ENCODE data around the gene LSAMP. TPM values are rescaled to one million over a fixed set of nuclear protein-coding genes. Genes with fewer than 3 reads are reported as not detected.

Gene LSAMP
- total RNA-seq, 4 donors from 2014 or later, result 1.1 to 3.5 (median 2.0) TPM

GRCh38 chr3:116300226-116300625 is 145.1 kb downstream of the LSAMP start:
- no peak for DNase-seq (ENCODE audit: low spot score in 2 of 2)
- intact Hi-C loops (cut with DNase I; ENCODE audit: low total_unique reads), result no loop called here
- 84 to 91% methylated on average over 5 of the region's 5 CpGs for WGBS, 2 donors
- TF ChIP-seq POLR2A (IDR thresholded peaks at IDR 0.05), result no peak
- TF ChIP-seq, protein P1, sequence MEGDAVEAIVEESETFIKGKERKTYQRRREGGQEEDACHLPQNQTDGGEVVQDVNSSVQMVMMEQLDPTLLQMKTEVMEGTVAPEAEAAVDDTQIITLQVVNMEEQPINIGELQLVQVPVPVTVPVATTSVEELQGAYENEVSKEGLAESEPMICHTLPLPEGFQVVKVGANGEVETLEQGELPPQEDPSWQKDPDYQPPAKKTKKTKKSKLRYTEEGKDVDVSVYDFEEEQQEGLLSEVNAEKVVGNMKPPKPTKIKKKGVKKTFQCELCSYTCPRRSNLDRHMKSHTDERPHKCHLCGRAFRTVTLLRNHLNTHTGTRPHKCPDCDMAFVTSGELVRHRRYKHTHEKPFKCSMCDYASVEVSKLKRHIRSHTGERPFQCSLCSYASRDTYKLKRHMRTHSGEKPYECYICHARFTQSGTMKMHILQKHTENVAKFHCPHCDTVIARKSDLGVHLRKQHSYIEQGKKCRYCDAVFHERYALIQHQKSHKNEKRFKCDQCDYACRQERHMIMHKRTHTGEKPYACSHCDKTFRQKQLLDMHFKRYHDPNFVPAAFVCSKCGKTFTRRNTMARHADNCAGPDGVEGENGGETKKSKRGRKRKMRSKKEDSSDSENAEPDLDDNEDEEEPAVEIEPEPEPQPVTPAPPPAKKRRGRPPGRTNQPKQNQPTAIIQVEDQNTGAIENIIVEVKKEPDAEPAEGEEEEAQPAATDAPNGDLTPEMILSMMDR (IDR thresholded peaks at IDR 0.05), result no peak
- H3K4me3 ChIP-seq (ENCODE audit: low read depth, poor library complexity, severe bottlenecking), result no peak overlapping the region

DNA sequence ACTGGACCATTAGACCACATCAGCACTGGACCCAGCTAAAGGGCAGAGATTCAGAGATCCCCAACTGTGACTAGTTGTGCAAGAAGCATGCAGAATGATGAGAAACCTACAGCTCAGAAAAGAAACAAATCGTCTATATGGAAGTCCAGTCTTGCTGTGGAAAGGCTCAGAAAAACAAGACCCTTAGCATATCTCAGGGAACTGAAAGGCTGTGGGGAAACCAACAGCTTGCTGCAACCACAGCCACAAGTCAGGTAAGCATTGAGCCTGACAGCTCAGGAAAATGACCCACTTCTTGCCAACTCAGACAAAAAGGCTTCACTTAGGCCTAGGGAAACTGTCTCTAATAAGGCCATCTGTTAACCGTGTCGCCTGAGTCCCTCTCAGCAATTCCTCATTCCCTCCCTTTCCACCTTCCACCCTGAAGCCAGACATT is 145.6 kb downstream of the LSAMP start:
- 70 to 79% methylated on average over 3 of the region's 3 CpGs for WGBS, 2 donors
- no peak for TF ChIP-seq POLR2A (IDR thresholded peaks at IDR 0.05)
- TF ChIP-seq, protein P1 (IDR thresholded peaks at IDR 0.05), result no peak
- H3K4me3 ChIP-seq (ENCODE audit: low read depth, poor library complexity, severe bottlenecking), result no peak overlapping the region
- DNase-seq (ENCODE audit: low spot score in 2 of 2), result no peak
- intact Hi-C loops (cut with DNase I; ENCODE audit: low total_unique reads), result no loop called here

GRCh38 chr3:116298151-116298550 is 147.1 kb downstream of the LSAMP start:
- no peak for DNase-seq (ENCODE audit: low spot score in 2 of 2)
- TF ChIP-seq, protein P1 (IDR thresholded peaks at IDR 0.05), result no peak
- no peak for TF ChIP-seq POLR2A (IDR thresholded peaks at IDR 0.05)
- WGBS, 2 donors, result 53 to 77% methylated on average over 1 of the region's 1 CpG
- no peak overlapping the region for H3K4me3 ChIP-seq (ENCODE audit: low read depth, poor library complexity, severe bottlenecking)
- intact Hi-C loops (cut with DNase I; ENCODE audit: low total_unique reads), result no loop called here

- no peak for DNase-seq (ENCODE audit: low spot score in 2 of 2)
- intact Hi-C loops (cut with DNase I; ENCODE audit: low total_unique reads), result no loop called here
- WGBS, 2 donors, result 84 to 93% methylated on average over 4 of the region's 4 CpGs
- TF ChIP-seq POLR2A (IDR thresholded peaks at IDR 0.05), result no peak
- TF ChIP-seq, protein P1 (IDR thresholded peaks at IDR 0.05), result no peak
- no peak overlapping the region for H3K4me3 ChIP-seq (ENCODE audit: low read depth, poor library complexity, severe bottlenecking)
Observed at GRCh38 chr3:116291141-116291540, 154.1 kb downstream of the LSAMP start.

GRCh38 chr3:116288485-116288884 is 156.8 kb downstream of the LSAMP start:
- intact Hi-C loops (cut with DNase I; ENCODE audit: low total_unique reads), result no loop called here
- no peak overlapping the region for H3K4me3 ChIP-seq (ENCODE audit: low read depth, poor library complexity, severe bottlenecking)
- WGBS, 2 donors, result 24 to 31% methylated on average over 4 of the region's 4 CpGs
- no peak for TF ChIP-seq POLR2A (IDR thresholded peaks at IDR 0.05)
- TF ChIP-seq, protein P1 (IDR thresholded peaks at IDR 0.05), result no peak
- no peak for DNase-seq (ENCODE audit: low spot score in 2 of 2)

DNA sequence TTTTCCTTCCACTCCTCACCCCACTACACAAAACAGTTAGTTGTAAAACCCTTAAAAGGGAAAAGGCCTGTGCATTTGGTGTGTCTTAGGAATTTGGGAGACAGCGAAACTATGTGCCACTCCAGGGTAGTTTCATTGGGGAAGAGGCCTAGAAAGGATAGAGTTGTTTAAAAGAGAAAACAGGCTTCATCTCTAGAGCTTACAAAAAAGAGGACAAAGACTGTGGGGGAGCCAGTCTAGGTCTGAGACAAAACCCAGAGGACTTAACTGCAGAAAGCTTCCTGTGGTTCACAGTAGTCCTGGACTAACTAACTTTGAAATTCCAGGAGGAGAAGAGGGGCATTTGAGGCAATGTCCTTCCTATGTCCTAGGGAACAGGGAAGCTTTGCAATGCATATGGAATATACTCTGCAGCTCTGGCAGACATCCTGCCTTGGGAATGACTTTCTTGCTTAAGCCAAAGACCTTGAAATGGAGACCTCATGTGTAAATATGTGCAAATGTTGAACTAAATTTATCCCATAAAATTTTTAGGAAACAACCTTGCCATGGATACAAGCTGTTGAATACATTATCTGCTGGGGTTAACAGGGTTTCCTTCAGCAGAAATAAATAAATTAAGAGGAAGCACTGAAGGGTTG is 159.4 kb downstream of the LSAMP start:
- WGBS, 2 donors, result 91% methylated on average over 1 of the region's 1 CpG
- intact Hi-C loops (cut with DNase I; ENCODE audit: low total_unique reads), result no loop called here
- no peak overlapping the region for H3K4me3 ChIP-seq (ENCODE audit: low read depth, poor library complexity, severe bottlenecking)
- DNase-seq (ENCODE audit: low spot score in 2 of 2), result no peak
- no peak for TF ChIP-seq POLR2A (IDR thresholded peaks at IDR 0.05)
- TF ChIP-seq, protein P1 (IDR thresholded peaks at IDR 0.05), result no peak

Measured in lower leg skin (tissue), 4 donors.